ENCODE data around the gene MDM1. TPM values are rescaled to one million over a fixed set of nuclear protein-coding genes. Genes with fewer than 3 reads are reported as not detected.

MDM1 gene
- total RNA-seq, 4 donors from 2014 or later = 16.1 to 67.5 (median 31.5) TPM

- intact Hi-C loops (cut with DNase I; ENCODE audit: low total_unique reads) = no loop called here
- TF ChIP-seq, protein P1, sequence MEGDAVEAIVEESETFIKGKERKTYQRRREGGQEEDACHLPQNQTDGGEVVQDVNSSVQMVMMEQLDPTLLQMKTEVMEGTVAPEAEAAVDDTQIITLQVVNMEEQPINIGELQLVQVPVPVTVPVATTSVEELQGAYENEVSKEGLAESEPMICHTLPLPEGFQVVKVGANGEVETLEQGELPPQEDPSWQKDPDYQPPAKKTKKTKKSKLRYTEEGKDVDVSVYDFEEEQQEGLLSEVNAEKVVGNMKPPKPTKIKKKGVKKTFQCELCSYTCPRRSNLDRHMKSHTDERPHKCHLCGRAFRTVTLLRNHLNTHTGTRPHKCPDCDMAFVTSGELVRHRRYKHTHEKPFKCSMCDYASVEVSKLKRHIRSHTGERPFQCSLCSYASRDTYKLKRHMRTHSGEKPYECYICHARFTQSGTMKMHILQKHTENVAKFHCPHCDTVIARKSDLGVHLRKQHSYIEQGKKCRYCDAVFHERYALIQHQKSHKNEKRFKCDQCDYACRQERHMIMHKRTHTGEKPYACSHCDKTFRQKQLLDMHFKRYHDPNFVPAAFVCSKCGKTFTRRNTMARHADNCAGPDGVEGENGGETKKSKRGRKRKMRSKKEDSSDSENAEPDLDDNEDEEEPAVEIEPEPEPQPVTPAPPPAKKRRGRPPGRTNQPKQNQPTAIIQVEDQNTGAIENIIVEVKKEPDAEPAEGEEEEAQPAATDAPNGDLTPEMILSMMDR (IDR thresholded peaks at IDR 0.05) = no peak
Observed at GRCh38 chr12:68252077-68252476, 80.1 kb downstream of the MDM1 start.

DNA sequence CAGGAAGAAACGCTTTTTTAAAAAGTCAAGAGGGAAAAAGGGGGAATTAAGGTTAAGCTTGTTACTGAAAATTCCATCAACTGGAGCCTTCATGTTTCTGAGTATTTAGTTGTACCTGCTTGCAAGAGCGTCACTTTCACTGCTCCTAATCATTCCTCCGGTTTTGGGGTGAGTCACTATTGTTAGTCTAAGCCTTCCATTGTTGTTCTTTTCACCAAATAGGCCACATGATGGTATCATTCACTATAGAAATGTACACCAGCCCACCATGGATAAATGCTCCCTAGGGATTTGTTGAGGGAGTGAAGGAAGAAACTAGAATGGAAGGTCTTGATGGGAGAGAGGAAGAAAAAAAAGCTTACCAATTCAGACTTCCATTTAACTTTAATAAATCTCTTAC, 81.7 kb downstream of the MDM1 start:
- no peaks in the 10 kb centered on the region for H3K36me3 ChIP-seq
- no peaks in the 10 kb centered on the region for H3K27me3 ChIP-seq
- H3K4me1 ChIP-seq = no peaks in the 10 kb centered on the region
- H3K9me3 ChIP-seq = no peaks in the 10 kb centered on the region
- DNase-seq = no peak
- no peak overlapping the region for H3K4me3 ChIP-seq
- no peak overlapping the region for H3K27ac ChIP-seq
- TF ChIP-seq, protein P1 (IDR thresholded peaks at IDR 0.05) = no peak
- no peak for TF ChIP-seq POLR2A (IDR thresholded peaks at IDR 0.05)
- intact Hi-C loops (cut with DNase I; ENCODE audit: low total_unique reads) = no loop called here

More at GRCh38 chr12:68252077-68252476, 80.1 kb downstream of the MDM1 start:
- Histone ChIP-seq H3K9me3 (no peaks in the 10 kb centered on the region), H3K36me3 (no peaks in the 10 kb centered on the region), H3K4me3 (no peak overlapping the region), H3K27ac (no peak overlapping the region), H3K27me3 (no peaks in the 10 kb centered on the region), H3K4me1 (no peaks in the 10 kb centered on the region)
- DNase-seq = no peak

DNA sequence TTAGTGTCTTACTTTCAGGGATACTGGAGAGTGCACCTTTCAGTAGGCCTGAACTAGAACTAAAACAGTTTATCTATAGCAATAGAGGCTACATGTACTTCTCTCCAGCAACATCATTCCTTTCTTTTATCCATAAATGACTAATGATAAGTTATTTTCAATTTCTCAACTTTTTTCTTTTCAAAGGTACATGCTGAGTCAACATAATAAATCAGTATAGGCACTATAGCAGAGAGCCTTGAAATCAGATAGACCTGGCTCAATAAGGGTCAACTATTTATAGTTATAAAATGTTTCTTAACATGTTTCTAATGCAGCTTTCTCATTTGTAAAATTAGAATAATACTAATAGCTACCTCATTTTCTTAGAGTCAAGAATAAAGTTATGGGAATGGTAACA, 84.4 kb downstream of the MDM1 start:
- no peak for DNase-seq
- intact Hi-C loops (cut with DNase I; ENCODE audit: low total_unique reads) = no loop called here
- no peaks in the 10 kb centered on the region for H3K36me3 ChIP-seq

DNA sequence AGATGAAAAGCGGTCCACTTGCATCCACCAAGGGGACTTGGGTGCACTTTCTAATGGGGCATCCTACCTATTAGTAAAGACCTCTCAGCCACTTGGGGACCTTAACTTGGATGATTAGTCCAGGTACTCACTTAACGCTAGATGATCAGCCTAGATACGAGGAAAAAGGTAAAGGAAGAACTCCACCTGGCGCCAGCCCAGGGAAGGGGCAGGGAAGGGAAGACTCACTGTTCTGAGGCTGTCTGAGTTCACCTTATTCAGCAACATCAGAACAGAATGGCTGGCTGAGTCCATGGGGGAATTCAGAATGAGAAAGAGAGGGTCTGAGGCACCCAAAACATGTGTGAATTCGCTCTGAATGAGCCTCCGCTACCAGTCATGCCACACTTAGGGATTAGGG, 85.8 kb downstream of the MDM1 start:
- intact Hi-C loops (cut with DNase I; ENCODE audit: low total_unique reads) = no loop called here
- no peaks in the 10 kb centered on the region for H3K27me3 ChIP-seq
- peak in 1 of 2 donors; percentile 32 for DNase-seq
- H3K9me3 ChIP-seq = no peaks in the 10 kb centered on the region
- H3K4me1 ChIP-seq = no peaks in the 10 kb centered on the region
- peak overlapping the region; percentile 86 to 88 for H3K27ac ChIP-seq
- no peak overlapping the region for H3K4me3 ChIP-seq
- H3K36me3 ChIP-seq = no peaks in the 10 kb centered on the region
- TF ChIP-seq POLR2A (IDR thresholded peaks at IDR 0.05) = no peak
- TF ChIP-seq, protein P1 (IDR thresholded peaks at IDR 0.05) = no peak

More for the DNA sequence above, 84.4 kb downstream of the MDM1 start:
- no peaks in the 10 kb centered on the region for H3K4me1 ChIP-seq
- peak overlapping the region in 1 of 2 donors; percentile 86 for H3K27ac ChIP-seq
- TF ChIP-seq POLR2A (IDR thresholded peaks at IDR 0.05) = no peak
- TF ChIP-seq, protein P1 (IDR thresholded peaks at IDR 0.05) = no peak
- no peak overlapping the region for H3K4me3 ChIP-seq
- H3K9me3 ChIP-seq = no peaks in the 10 kb centered on the region
- H3K27me3 ChIP-seq = no peaks in the 10 kb centered on the region

- H3K4me1 ChIP-seq = no peaks in the 10 kb centered on the region
- H3K4me3 ChIP-seq = peak overlapping the region; percentile 21 to 33
- TF ChIP-seq, protein P1 (IDR thresholded peaks at IDR 0.05) = no peak
- no peak for TF ChIP-seq POLR2A (IDR thresholded peaks at IDR 0.05)
- DNase-seq = peak; percentile 37 to 58
- H3K27me3 ChIP-seq = no peaks in the 10 kb centered on the region
- intact Hi-C loops (cut with DNase I; ENCODE audit: low total_unique reads) = no loop called here
- no peaks in the 10 kb centered on the region for H3K9me3 ChIP-seq
- no peaks in the 10 kb centered on the region for H3K36me3 ChIP-seq
- H3K27ac ChIP-seq = peak overlapping the region; percentile 86 to 88
Observed at GRCh38 chr12:68245180-68246021, 86.8 kb downstream of the MDM1 start.

All from uterus (tissue), 4 donors.